K562 (cell line): ENCODE measurements around the gene ITGB5. TPM values are rescaled to one million over a fixed set of nuclear protein-coding genes. Genes with fewer than 3 reads are reported as not detected.

ENCODE experiments used
- CXXC5 ChIP-seq: fragments of 250-450 bp; sonication (Bioruptor Pico); IDR thresholded peaks from 2 replicates; pipeline ENCODE4 v1.8.0; 2022; ENCODE audit warnings: inconsistent platforms, mild to moderate bottlenecking, moderate library complexity
- FOXJ3 ChIP-seq: sonication (generic); formaldehyde crosslinking; IDR thresholded peaks from 2 replicates; pipeline ENCODE4 v1.4.0; 2020; ENCODE audit warnings: mild to moderate bottlenecking, missing genetic modification reagents
- JUND ChIP-seq, 2 experiments: IDR thresholded peaks; 2 replicates in 1 of 2; 3 replicates in 1 of 2; pipeline ENCODE4 v1.6.1; 2011; ENCODE audit warnings: borderline replicate concordance in 2 of 2, low read depth in 2 of 2, low read length in 2 of 2, improper control_type of control experiment in 1 of 2, missing biosample characterization in 1 of 2, missing genetic modification characterization in 1 of 2, missing genetic modification reagents in 1 of 2
- KDM4B ChIP-seq, 2 experiments: fragments of 450-650 bp in 1 of 2; sonication (generic) in 1 of 2; IDR thresholded peaks; 2 replicates each; pipeline ENCODE4 v1.6.1; 2016 to 2017; ENCODE audit warnings: borderline replicate concordance in 2 of 2, antibody characterized with exemption in 1 of 2, low read depth in 1 of 2, mild to moderate bottlenecking in 1 of 2
- NONO ChIP-seq, 2 experiments: fragments of 200-400 bp in 1 of 2; fragments of 450-650 bp in 1 of 2; formaldehyde crosslinking in 1 of 2; IDR thresholded peaks; 2 replicates each; pipeline ENCODE4 v1.6.1; 2017; ENCODE audit warnings: low read depth in 2 of 2, mild to moderate bottlenecking in 2 of 2, moderate library complexity in 2 of 2, low read length in 1 of 2
- RB1 ChIP-seq: fragments of 450-650 bp; IDR thresholded peaks from 2 replicates; pipeline ENCODE4 v1.6.1; 2017; ENCODE audit warnings: low read depth, mild to moderate bottlenecking
- STAG1 ChIP-seq: sonication (generic); formaldehyde crosslinking; IDR thresholded peaks from 2 replicates; pipeline ENCODE4 v1.5.0; 2020; ENCODE audit warnings: missing genetic modification reagents, borderline replicate concordance
- ZNF263 ChIP-seq: sonication (generic); formaldehyde crosslinking; IDR thresholded peaks from 2 replicates; pipeline ENCODE4 v1.8.0; 2022; ENCODE audit warnings: mild to moderate bottlenecking, missing genetic modification reagents, borderline replicate concordance
- ZNF354B ChIP-seq: fragments of 250-450 bp; sonication (Bioruptor Pico); IDR thresholded peaks from 2 replicates; pipeline ENCODE4 v1.4.0; 2020
- ZNF766 ChIP-seq: fragments of 200-800 bp; sonication (Bioruptor generic); conservative IDR thresholded peaks from 2 replicates; pipeline ENCODE4 v1.6.1; 2016; ENCODE audit warnings: missing genetic modification characterization, missing compliant biosample characterization
- polyA plus RNA-seq, 8 experiments: library from polyadenylated mRNA; depleted of rRNA in 4 of 8; stranded (reverse) in 5 of 8; unstranded in 3 of 8; fragments of >200 nt; fragmentation: Nextera tagmentation in 2 of 8; fragmentation: Illumina TruSeq in 1 of 8; extraction: Ambion mirVana in 2 of 8; extraction: Trizol in 1 of 8; gene quantifications; 2 replicates each; pipeline versions ENCODE4 v1.2.1 to v1.2.3, GENCODE V29; 2011 to 2014; ENCODE audit warnings: inconsistent platforms in 1 of 8, missing spikeins in 1 of 8
- total RNA-seq, 7 experiments: library from RNA; depleted of rRNA in 6 of 7; stranded (reverse); fragments of >200 nt in 6 of 7; fragmentation: Illumina TruSeq in 2 of 7; extraction: Trizol in 2 of 7; gene quantifications; 2 replicates each; pipeline versions ENCODE4 v1.2.1 to v1.2.3, GENCODE V29; 2011 to 2021; ENCODE audit warnings: low replicate concordance in 1 of 7
- TF ChIP-seq, protein P1 (sequence below): fragments of 450-650 bp; conservative IDR thresholded peaks from 2 replicates; pipeline ENCODE4 v1.6.1; 2016; ENCODE audit warnings: missing genetic modification characterization, low read depth, mild to moderate bottlenecking, control low read depth, missing compliant biosample characterization
- TF ChIP-seq, protein P2 (sequence below): fragments of 250-450 bp; sonication (Bioruptor Pico); IDR thresholded peaks from 2 replicates; pipeline ENCODE4 v1.8.0; 2022; ENCODE audit warnings: inconsistent platforms, mild to moderate bottlenecking, moderate library complexity, borderline replicate concordance

The ITGB5 gene
- total and polyA plus RNA-seq, 9 of the 15 experiments (the other 6 are each of a cell fraction or from before 2014, with no cell fraction given): 1.7 to 46.8 (median 9.9) TPM

DNA sequence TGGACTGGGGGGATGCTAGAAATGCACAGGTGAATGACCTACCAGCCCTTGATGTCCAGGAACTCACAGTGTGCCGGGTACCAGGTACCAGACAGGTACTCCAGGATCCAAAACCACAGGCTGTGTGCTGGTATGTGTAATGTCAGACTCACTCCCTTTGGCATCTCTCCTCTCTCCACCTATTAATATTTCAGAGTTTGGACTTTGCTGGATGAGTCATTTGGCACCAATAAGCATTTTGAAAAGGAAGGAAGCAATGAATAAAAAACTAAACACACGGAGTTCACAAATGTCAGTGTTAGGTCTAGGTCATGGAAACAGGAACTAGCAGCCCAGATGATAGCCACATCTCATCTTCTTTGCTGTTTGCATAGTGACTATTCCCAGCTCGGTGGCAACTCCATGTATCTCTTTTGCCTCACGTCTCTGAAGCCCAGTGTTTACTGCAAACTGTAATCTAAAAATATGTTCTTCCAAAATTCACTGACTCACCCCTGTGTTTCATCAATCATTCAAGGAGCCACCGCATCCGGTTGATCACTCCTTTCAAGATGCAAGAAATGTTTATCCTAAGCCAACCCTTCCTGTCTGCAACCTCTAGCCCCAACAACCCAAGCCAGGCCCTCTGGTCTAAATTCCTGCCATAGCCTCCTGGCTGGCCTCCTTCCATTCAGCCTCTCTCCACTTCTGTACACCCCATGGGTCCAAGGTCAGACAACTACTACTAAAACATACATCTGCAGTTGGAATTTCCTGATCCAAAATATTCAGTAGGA lies 8.4 kb downstream of the ITGB5 start (continued):
- TF ChIP-seq JUND (IDR thresholded peaks at IDR 0.05; ENCODE audit: borderline replicate concordance, low read depth, low read length) (peak; percentile 79; the same call in 1 of the 2 replicates), JUND (tag; IDR thresholded peaks at IDR 0.05; ENCODE audit: borderline replicate concordance, low read depth, low read length) (peak; percentile 83), KDM4B (IDR thresholded peaks at IDR 0.05; ENCODE audit: borderline replicate concordance in 2 of 2, low read depth in 1 of 2) (no peak), CXXC5 (no peak; the same call in 1 of the 2 replicates), ZNF263 (CRISPR knock-in tag) (no peak), ZNF354B (CRISPR knock-in tag) (no peak), ZNF766 (CRISPR knock-in tag) (no peak), NONO (IDR thresholded peaks at IDR 0.05; ENCODE audit: low read depth in 2 of 2, low read length in 1 of 2) (no peak), RB1 (no peak), STAG1 (no peak), FOXJ3 (no peak)
- TF ChIP-seq, protein P1, sequence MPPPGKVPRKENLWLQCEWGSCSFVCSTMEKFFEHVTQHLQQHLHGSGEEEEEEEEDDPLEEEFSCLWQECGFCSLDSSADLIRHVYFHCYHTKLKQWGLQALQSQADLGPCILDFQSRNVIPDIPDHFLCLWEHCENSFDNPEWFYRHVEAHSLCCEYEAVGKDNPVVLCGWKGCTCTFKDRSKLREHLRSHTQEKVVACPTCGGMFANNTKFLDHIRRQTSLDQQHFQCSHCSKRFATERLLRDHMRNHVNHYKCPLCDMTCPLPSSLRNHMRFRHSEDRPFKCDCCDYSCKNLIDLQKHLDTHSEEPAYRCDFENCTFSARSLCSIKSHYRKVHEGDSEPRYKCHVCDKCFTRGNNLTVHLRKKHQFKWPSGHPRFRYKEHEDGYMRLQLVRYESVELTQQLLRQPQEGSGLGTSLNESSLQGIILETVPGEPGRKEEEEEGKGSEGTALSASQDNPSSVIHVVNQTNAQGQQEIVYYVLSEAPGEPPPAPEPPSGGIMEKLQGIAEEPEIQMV (tag): no peak
- TF ChIP-seq, protein P2, sequence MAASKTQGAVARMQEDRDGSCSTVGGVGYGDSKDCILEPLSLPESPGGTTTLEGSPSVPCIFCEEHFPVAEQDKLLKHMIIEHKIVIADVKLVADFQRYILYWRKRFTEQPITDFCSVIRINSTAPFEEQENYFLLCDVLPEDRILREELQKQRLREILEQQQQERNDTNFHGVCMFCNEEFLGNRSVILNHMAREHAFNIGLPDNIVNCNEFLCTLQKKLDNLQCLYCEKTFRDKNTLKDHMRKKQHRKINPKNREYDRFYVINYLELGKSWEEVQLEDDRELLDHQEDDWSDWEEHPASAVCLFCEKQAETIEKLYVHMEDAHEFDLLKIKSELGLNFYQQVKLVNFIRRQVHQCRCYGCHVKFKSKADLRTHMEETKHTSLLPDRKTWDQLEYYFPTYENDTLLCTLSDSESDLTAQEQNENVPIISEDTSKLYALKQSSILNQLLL (CRISPR knock-in tag): no peak
